IMR-90 (cell line): Measurements from ENCODE around the gene LEMD1. TPM values are rescaled to one million over a fixed set of nuclear protein-coding genes. Genes with fewer than 3 reads are reported as not detected.

Experiments used
- ATAC-seq: fragments of 200-7000 bp; cut with Tn5 transposase; 2 replicates; pipeline ENCODE4 v1.9.1; 2020; ENCODE audit warnings: low read depth, mild to moderate bottlenecking, moderate library complexity
- BruUV-seq: library from RNA; stranded (reverse); fragments of 400-500 nt; replicated peaks from 2 replicates; lab custom pipeline; 2021; lab: Mats Ljungman, UMichigan
- CTCF ChIA-PET: fragments of 300-600 bp; formaldehyde crosslinking; extraction: SDS; loops from one replicate; lab custom pipeline; 2021; ENCODE audit warnings: antibody characterized with exemption; lab: Yijun Ruan, JAX
- POLR2A ChIA-PET: fragments of 300-600 bp; sonication (Branson Sonifier 250); formaldehyde crosslinking; loops from one replicate; lab custom pipeline; 2022; ENCODE audit warnings: antibody characterized with exemption; ENCODE audit not compliant: unreplicated experiment; lab: Charles Lee
- DNase-seq: peaks from one replicate; pipeline ENCODE4 v3.0.0; 2013
- H2AFZ ChIP-seq: replicated peaks from 2 replicates; pipeline ENCODE3; 2013; ENCODE audit warnings: low read length, mild to moderate bottlenecking; ENCODE audit not compliant: poor library complexity
- H2AK5ac ChIP-seq: 2 replicates; pipeline ENCODE4 v1.6.1; 2013; ENCODE audit warnings: low read depth, low read length, inconsistent platforms
- H2AK9ac ChIP-seq: replicated peaks from 2 replicates; pipeline ENCODE3; 2013; ENCODE audit warnings: mild to moderate bottlenecking, low read depth, low read length, moderate library complexity; ENCODE audit not compliant: poor library complexity
- H2BK120ac ChIP-seq: 2 replicates; pipeline ENCODE4 v1.6.1; 2013; ENCODE audit warnings: low read depth, low read length, inconsistent platforms
- H2BK15ac ChIP-seq: 3 replicates; pipeline ENCODE4 v1.6.1; 2013; ENCODE audit warnings: low read depth, low read length, inconsistent platforms
- H2BK20ac ChIP-seq: 2 replicates; pipeline ENCODE4 v1.6.1; 2013; ENCODE audit warnings: low read depth, mild to moderate bottlenecking, inconsistent platforms, low read length, moderate library complexity
- H2BK5ac ChIP-seq: 2 replicates; pipeline ENCODE4 v1.6.1; 2013; ENCODE audit warnings: mild to moderate bottlenecking, low read depth, low read length, inconsistent platforms; ENCODE audit not compliant: poor library complexity, severe bottlenecking
- H3K14ac ChIP-seq: replicated peaks from 2 replicates; pipeline ENCODE4 v1.6.1; 2013; ENCODE audit warnings: low read depth, low read length, inconsistent platforms
- H3K18ac ChIP-seq: 2 replicates; pipeline ENCODE4 v1.6.1; 2013; ENCODE audit warnings: low read depth, low read length, control low read depth
- H3K23ac ChIP-seq: 2 replicates; pipeline ENCODE4 v1.6.1; 2013; ENCODE audit warnings: low read depth, low read length, inconsistent platforms
- H3K27ac ChIP-seq: 2 replicates; pipeline ENCODE4 v1.5.1; 2013; ENCODE audit warnings: mild to moderate bottlenecking, control low read depth, low read length; ENCODE audit not compliant: insufficient read depth
- H3K27me3 ChIP-seq: 2 replicates; pipeline ENCODE4 v1.6.1; 2013; ENCODE audit warnings: low read length; ENCODE audit not compliant: control insufficient read depth, insufficient read depth
- H3K36me3 ChIP-seq: 2 replicates; pipeline ENCODE4 v1.6.1; 2013; ENCODE audit warnings: low read length, mixed read lengths; ENCODE audit not compliant: control insufficient read depth, insufficient read depth
- H3K4ac ChIP-seq: 2 replicates; pipeline ENCODE4 v1.6.1; 2013; ENCODE audit warnings: low read depth, low read length, inconsistent platforms
- H3K4me1 ChIP-seq: 2 replicates; pipeline ENCODE4 v1.6.1; 2013; ENCODE audit warnings: low read length, mixed read lengths; ENCODE audit not compliant: control insufficient read depth, insufficient read depth
- H3K4me2 ChIP-seq: 2 replicates; pipeline ENCODE4 v1.6.1; 2013; ENCODE audit warnings: low read depth, mild to moderate bottlenecking, control low read depth, low read length, moderate library complexity
- H3K4me3 ChIP-seq: 2 replicates; pipeline ENCODE4 v1.5.1; 2013; ENCODE audit warnings: low read depth, mild to moderate bottlenecking, control low read depth, low read length, moderate library complexity; ENCODE audit not compliant: insufficient read depth
- H3K56ac ChIP-seq: 2 replicates; pipeline ENCODE4 v1.6.1; 2013; ENCODE audit warnings: low read length, inconsistent platforms; ENCODE audit not compliant: insufficient read depth; ENCODE audit errors: extremely low read depth
- H3K79me1 ChIP-seq, 2 experiments: 2 replicates each; pipeline ENCODE4 v1.6.1; 2013; ENCODE audit warnings: low read length in 2 of 2, inconsistent platforms in 1 of 2, low read depth in 1 of 2
- H3K9ac ChIP-seq: 2 replicates; pipeline ENCODE4 v1.6.1; 2013; ENCODE audit warnings: low read depth, low read length, control low read depth
- H3K9me1 ChIP-seq: 2 replicates; pipeline ENCODE4 v1.6.1; 2013; ENCODE audit warnings: low read length, inconsistent platforms; ENCODE audit not compliant: insufficient read depth
- H3K9me3 ChIP-seq: 2 replicates; pipeline ENCODE4 v1.6.1; 2013; ENCODE audit warnings: low read length; ENCODE audit not compliant: control insufficient read depth, insufficient read depth
- H4K20me1 ChIP-seq: 2 replicates; pipeline ENCODE4 v1.6.1; 2013; ENCODE audit warnings: low read length, inconsistent platforms; ENCODE audit not compliant: insufficient read depth
- H4K5ac ChIP-seq: 2 replicates; pipeline ENCODE4 v1.6.1; 2013; ENCODE audit warnings: mild to moderate bottlenecking, low read depth, low read length, control low read depth
- H4K8ac ChIP-seq, 2 experiments: 2 replicates each; pipeline ENCODE4 v1.6.1; 2013; ENCODE audit warnings: low read depth in 2 of 2, low read length in 2 of 2, control low read depth in 1 of 2, inconsistent platforms in 1 of 2
- H4K91ac ChIP-seq: 2 replicates; pipeline ENCODE4 v1.6.1; 2013; ENCODE audit warnings: low read depth, low read length, inconsistent platforms; ENCODE audit not compliant: insufficient read depth
- MXI1 ChIP-seq: IDR thresholded peaks from 2 replicates; pipeline ENCODE4 v1.6.1; 2012; ENCODE audit warnings: low read depth, mild to moderate bottlenecking, low read length, moderate library complexity, borderline replicate concordance
- WGBS, 2 experiments: methylation state at CpG; one replicate each; pipeline versions ENCODE4 v1.1.5 to v1.1.7; 2013; ENCODE audit warnings: missing lambda C conversion rate in 2 of 2; ENCODE audit not compliant: insufficient read length in 1 of 2; ENCODE audit errors: extremely low coverage in 2 of 2; 5-methylcytosine and 5-hydroxymethylcytosine counted together
- dilution Hi-C: fragments of 300-500 bp; cut with HindIII; formaldehyde crosslinking; loops from one replicate; pipeline ENCODE4 v1.14.3; 2018; ENCODE audit warnings: low sequenced_read_pairs; ENCODE audit not compliant: unreplicated experiment
- in situ Hi-C: fragments of 300-500 bp; cut with MboI; formaldehyde crosslinking; loops from 3 replicates; pipeline ENCODE4 v1.14.3; 2019; ENCODE audit warnings: low sequenced_read_pairs, inconsistent platforms, mixed read lengths
- intact Hi-C: fragments of 100-400 bp; cut with micrococcal nuclease; formaldehyde crosslinking; loops from 2 replicates; pipeline ENCODE4 v1.10.0; 2022
- polyA plus RNA-seq, 3 experiments: library from polyadenylated mRNA; depleted of rRNA; stranded (reverse); fragments of >200 nt; gene quantifications; 2 replicates each; pipeline ENCODE4 v1.2.3, GENCODE V29; 2012; ENCODE audit warnings: low replicate concordance in 1 of 3
- total RNA-seq: library from RNA; depleted of rRNA; stranded (reverse); fragments of >200 nt; gene quantifications from 2 replicates; pipeline ENCODE4 v1.2.3, GENCODE V29; 2012

LEMD1 gene
- total and polyA plus RNA-seq, 2 of the 4 experiments (the other 2 are of a cell fraction), result not detected

DNA sequence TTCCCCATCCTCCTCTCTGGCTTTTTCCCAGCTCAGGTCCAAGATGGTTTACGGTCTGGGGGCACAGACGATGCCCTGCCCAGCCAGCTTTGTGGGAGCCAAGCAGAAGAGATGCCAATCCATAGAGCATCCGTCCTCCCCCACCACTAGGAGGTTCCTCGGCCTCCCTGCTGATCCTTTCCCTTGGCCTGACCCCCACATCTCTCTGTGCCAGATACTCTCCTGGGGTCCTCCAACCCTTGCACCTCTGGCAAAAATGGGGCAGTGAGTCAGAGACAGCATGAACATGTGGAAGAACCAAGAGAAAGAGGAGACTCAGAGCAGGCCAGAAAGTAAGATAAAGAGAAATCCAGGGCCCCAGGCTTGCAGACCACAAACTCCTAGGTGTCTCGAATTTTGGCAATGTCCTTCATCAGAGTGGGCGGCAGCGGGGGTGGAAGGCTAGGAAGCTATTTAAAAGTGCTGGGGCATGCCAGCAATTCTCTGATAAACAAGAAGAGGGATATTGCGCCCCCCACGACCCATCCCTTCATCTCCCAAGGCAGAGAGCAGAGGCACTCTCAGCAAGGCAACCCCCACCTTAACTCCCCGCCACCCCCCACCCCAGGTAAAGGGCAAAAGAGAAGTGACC, 22.6 kb upstream of the LEMD1 start:
- ChIA-PET CTCF (interaction anchor here (0.6 kb wide), 1 partner anchor 119 kb away, joined by 3 read pairs; no protein-coding TSS in a partner anchor), POLR2A (no interaction called here)
- Histone ChIP-seq H3K9me1 (no peaks in the 10 kb centered on the region; the same call in 1 of the 2 replicates), H3K4me1 (no peaks in the 10 kb centered on the region), H3K56ac (no peak overlapping the region), H2BK15ac (no peak overlapping the region), H4K8ac (no peak overlapping the region), H2BK5ac (no peak overlapping the region), H2BK120ac (no peak overlapping the region), H2AK9ac (no peak overlapping the region), H3K36me3 (no peaks in the 10 kb centered on the region), H3K79me1 (no peaks in the 10 kb centered on the region), H3K4me3 (no peak overlapping the region), H4K5ac (no peak overlapping the region), H4K91ac (no peak overlapping the region), H3K4ac (no peak overlapping the region), H3K23ac (no peak overlapping the region), H3K18ac (no peak overlapping the region), H2AFZ (no peak overlapping the region), H2AK5ac (no peak overlapping the region), H3K27ac (no peak overlapping the region), H4K20me1 (no peaks in the 10 kb centered on the region), H3K9me3 (no peaks in the 10 kb centered on the region), H3K14ac (no peak overlapping the region), H3K27me3 (peaks cover 52% of the 10 kb centered on the region), H3K4me2 (no peak overlapping the region), H3K9ac (no peak overlapping the region), H2BK20ac (no peak overlapping the region)
- intact Hi-C loops, result no loop called here
- TF ChIP-seq MXI1, result no peak
- ATAC-seq (no peak), DNase-seq (no peak)
- WGBS, 2 experiments, result no CpG with 5 or more reads among the region's 10 CpGs
- BruUV-seq, result no TSS peak
- dilution Hi-C loops, result no loop called here
- in situ Hi-C loops, result no loop called here
